ENCODE measurements around the gene NTN5. TPM values are rescaled to one million over a fixed set of nuclear protein-coding genes. Genes with fewer than 3 reads are reported as not detected.

NTN5 gene
- total and polyA plus RNA-seq, 2 donors (not counting 1 experiment from before 2014, with no cell fraction given) = under 0.01 to 0.10 TPM

DNA sequence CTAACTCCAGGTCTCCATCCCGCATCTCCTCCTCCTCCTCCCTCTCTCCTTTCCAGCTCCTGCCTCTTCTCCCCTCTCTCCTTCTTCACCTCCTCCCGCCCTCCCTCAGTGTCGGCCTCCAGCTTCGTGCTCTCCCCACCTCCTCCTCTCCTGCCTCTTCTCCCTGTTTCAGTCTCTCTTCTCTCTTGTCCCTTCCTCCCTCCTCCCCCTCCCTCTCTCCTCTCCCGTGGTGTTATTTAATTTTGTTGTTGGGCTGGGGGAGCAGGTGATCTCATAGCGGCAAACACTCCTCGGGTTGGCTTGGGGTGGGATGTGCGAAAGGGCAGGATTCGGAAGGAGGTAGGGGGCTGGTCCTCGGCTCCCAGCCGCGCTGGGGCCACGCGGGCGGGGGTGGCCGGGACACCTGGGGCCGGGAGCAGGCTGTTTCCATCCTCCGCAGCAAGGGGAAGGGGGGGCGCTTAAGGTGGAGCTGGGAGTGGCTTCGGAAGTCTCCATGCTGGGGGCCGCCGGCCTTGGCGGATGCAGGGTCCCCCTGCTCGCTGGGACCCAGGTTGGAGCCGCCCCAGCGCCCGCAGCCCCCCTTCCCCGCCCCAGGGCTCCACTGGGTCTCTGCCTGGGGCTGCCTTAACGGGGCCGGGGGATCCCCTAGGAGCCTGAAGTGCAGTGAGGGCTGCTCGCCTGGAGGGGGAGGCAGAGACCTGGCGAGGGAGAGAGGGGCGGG lies 26.7 kb downstream of the NTN5 start, which contains the start of gene CA11:
Gene CA11 (minus strand): TSS at position 187 of the 721 bp plus-strand sequence. CDS start 555 bp downstream, outside the sequence.
- Histone ChIP-seq H2AFZ (ENCODE audit: low read length) (peak within 1 kb of the TSS; percentile 75), H3K79me2 (ENCODE audit: control insufficient read depth, insufficient read depth, low read length) (no peaks in the 10 kb centered on the region), H3K36me3 (ENCODE audit: control insufficient read depth, insufficient read depth, low read length) (no peaks in the 10 kb centered on the region), H3K4me1 (ENCODE audit: control insufficient read depth, extremely low read depth, insufficient read depth, low read length) (peaks cover 2% of the 10 kb centered on the region), H3K9ac (ENCODE audit: insufficient read depth, low read length) (no peak within 1 kb of the TSS), H4K20me1 (ENCODE audit: control insufficient read depth, extremely low read depth, insufficient read depth, low read length) (no peaks in the 10 kb centered on the region), H3K4me2 (ENCODE audit: extremely low read depth, insufficient read depth, low read length) (peak within 1 kb of the TSS; percentile 72), H3K4me3 (replicated peaks in 1 of 4; ENCODE audit: control extremely low read depth in 1 of 4, insufficient read depth in 1 of 4, low read depth in 3 of 4, low read length in 4 of 4) (peak within 1 kb of the TSS; percentile 27 to 63 (median 46)), H3K9me3 (ENCODE audit: control insufficient read depth, insufficient read depth, low read depth, low read length) (no peaks in the 10 kb centered on the region), H3K27ac (ENCODE audit: insufficient read depth, low read length) (no peak within 1 kb of the TSS), H3K27me3 (ENCODE audit: control insufficient read depth, insufficient read depth, low read length) (no peaks in the 10 kb centered on the region)
- DNase-seq (ENCODE audit: low read depth in 2 of 2) = peak; percentile 24 to 75
- TF ChIP-seq CTCF (conservative IDR thresholded peaks at IDR 0.05 in 1 of 2, IDR thresholded peaks at IDR 0.05 in 1 of 2; ENCODE audit: low read depth in 1 of 2, low read length in 2 of 2) = peak; percentile 75 to 80
- TF ChIP-seq EZH2 (IDR thresholded peaks at IDR 0.05; ENCODE audit: low read length, missing control alignments) = no peak

DNA sequence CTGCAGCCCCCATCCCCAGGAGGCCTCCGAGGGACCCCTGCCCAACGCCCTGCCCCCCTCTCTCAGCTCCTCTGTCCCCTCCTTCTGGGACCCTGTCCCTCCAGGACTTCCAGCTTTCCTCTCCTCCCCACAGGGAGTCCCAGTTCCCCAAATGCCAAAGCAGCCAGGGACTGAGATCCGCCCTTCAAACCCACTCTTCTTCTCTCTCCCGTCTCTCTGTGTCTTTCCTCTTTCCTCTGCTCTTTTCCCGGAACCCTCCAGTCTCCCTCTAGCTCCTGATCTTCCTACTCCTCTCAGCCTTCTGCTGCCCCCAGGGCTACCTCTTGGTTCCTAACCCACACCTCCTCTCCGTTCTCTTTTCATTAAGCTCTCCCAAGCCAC lies 27.2 kb downstream of the NTN5 start:
- Histone ChIP-seq H3K4me3 (replicated peaks in 1 of 4; ENCODE audit: control extremely low read depth in 1 of 4, insufficient read depth in 1 of 4, low read depth in 3 of 4, low read length in 4 of 4) (peak overlapping the region; percentile 27 to 63 (median 46)), H3K79me2 (ENCODE audit: control insufficient read depth, insufficient read depth, low read length) (no peaks in the 10 kb centered on the region), H3K4me2 (ENCODE audit: extremely low read depth, insufficient read depth, low read length) (peak overlapping the region; percentile 72), H3K36me3 (ENCODE audit: control insufficient read depth, insufficient read depth, low read length) (no peaks in the 10 kb centered on the region), H4K20me1 (ENCODE audit: control insufficient read depth, extremely low read depth, insufficient read depth, low read length) (no peaks in the 10 kb centered on the region), H3K27me3 (ENCODE audit: control insufficient read depth, insufficient read depth, low read length) (no peaks in the 10 kb centered on the region), H3K4me1 (ENCODE audit: control insufficient read depth, extremely low read depth, insufficient read depth, low read length) (peaks cover 2% of the 10 kb centered on the region), H2AFZ (ENCODE audit: low read length) (peak overlapping the region; percentile 75), H3K27ac (ENCODE audit: insufficient read depth, low read length) (no peak overlapping the region), H3K9ac (ENCODE audit: insufficient read depth, low read length) (no peak overlapping the region), H3K9me3 (ENCODE audit: control insufficient read depth, insufficient read depth, low read depth, low read length) (no peaks in the 10 kb centered on the region)
- no peak for DNase-seq (ENCODE audit: low read depth in 2 of 2)
- TF ChIP-seq EZH2 (IDR thresholded peaks at IDR 0.05; ENCODE audit: low read length, missing control alignments) = no peak
- no peak for TF ChIP-seq CTCF (conservative IDR thresholded peaks at IDR 0.05 in 1 of 2, IDR thresholded peaks at IDR 0.05 in 1 of 2; ENCODE audit: low read depth in 1 of 2, low read length in 2 of 2)

DNA sequence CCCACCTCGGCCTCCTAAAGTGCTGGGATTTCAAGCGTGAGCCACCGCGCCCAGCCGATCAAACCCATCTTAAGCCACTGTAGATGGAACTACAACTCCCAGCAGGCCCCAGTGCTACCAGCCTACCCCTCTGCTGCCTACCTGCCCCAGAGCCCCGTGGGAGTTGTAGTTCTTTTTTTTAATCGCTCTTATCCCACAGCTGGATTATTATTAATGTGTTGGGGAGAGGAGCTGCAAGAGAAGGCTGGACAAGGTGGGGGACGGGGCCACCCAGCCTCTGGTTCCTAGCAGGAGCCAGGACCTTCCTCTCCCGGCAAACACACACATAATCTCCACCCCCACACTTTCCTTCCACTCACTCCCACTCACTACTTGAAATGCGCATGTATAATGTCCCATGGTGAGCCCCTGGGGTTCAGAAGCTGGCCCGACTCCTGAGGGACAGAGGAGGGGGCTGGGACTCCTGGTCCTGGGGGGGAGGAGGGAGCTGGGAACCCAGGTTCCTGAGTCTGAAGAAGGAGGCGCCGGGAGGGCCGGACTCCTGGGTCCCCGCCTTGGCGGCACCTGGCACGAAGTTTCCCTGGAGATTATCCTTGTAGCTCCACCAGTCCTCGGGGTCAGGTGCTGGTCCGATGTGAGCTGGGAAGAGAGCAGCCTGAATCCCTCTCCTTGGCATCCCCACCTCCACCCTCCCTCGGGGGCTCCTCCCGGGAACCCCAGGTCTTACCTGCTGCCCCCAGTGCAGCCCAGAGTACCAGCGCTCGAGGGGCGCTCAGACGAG lies 27.8 kb downstream of the NTN5 start:
- Histone ChIP-seq H3K36me3 (ENCODE audit: control insufficient read depth, insufficient read depth, low read length) (no peaks in the 10 kb centered on the region), H3K4me1 (ENCODE audit: control insufficient read depth, extremely low read depth, insufficient read depth, low read length) (peaks cover 3% of the 10 kb centered on the region), H3K27me3 (ENCODE audit: control insufficient read depth, insufficient read depth, low read length) (no peaks in the 10 kb centered on the region), H3K27ac (ENCODE audit: insufficient read depth, low read length) (no peak overlapping the region), H2AFZ (ENCODE audit: low read length) (no peak overlapping the region), H3K79me2 (ENCODE audit: control insufficient read depth, insufficient read depth, low read length) (no peaks in the 10 kb centered on the region), H3K9ac (ENCODE audit: insufficient read depth, low read length) (no peak overlapping the region), H3K9me3 (ENCODE audit: control insufficient read depth, insufficient read depth, low read depth, low read length) (no peaks in the 10 kb centered on the region), H4K20me1 (ENCODE audit: control insufficient read depth, extremely low read depth, insufficient read depth, low read length) (no peaks in the 10 kb centered on the region), H3K4me2 (ENCODE audit: extremely low read depth, insufficient read depth, low read length) (peak overlapping the region; percentile 41), H3K4me3 (replicated peaks in 1 of 4; ENCODE audit: control extremely low read depth in 1 of 4, insufficient read depth in 1 of 4, low read depth in 3 of 4, low read length in 4 of 4) (peak overlapping the region in 2 of 4 experiments; percentile 20 to 63)
- TF ChIP-seq CTCF (conservative IDR thresholded peaks at IDR 0.05 in 1 of 2, IDR thresholded peaks at IDR 0.05 in 1 of 2; ENCODE audit: low read depth in 1 of 2, low read length in 2 of 2) (no peak), EZH2 (IDR thresholded peaks at IDR 0.05; ENCODE audit: low read length, missing control alignments) (peak; percentile 44)
- DNase-seq (ENCODE audit: low read depth in 2 of 2) = peak; percentile 66 to 73

All from fibroblast of lung (primary cell).